ENCODE data around the gene WDR1. TPM values are rescaled to one million over a fixed set of nuclear protein-coding genes. Genes with fewer than 3 reads are reported as not detected.

WDR1 gene
- total RNA-seq, 1 experiment from 2014 or later = 223 TPM

DNA sequence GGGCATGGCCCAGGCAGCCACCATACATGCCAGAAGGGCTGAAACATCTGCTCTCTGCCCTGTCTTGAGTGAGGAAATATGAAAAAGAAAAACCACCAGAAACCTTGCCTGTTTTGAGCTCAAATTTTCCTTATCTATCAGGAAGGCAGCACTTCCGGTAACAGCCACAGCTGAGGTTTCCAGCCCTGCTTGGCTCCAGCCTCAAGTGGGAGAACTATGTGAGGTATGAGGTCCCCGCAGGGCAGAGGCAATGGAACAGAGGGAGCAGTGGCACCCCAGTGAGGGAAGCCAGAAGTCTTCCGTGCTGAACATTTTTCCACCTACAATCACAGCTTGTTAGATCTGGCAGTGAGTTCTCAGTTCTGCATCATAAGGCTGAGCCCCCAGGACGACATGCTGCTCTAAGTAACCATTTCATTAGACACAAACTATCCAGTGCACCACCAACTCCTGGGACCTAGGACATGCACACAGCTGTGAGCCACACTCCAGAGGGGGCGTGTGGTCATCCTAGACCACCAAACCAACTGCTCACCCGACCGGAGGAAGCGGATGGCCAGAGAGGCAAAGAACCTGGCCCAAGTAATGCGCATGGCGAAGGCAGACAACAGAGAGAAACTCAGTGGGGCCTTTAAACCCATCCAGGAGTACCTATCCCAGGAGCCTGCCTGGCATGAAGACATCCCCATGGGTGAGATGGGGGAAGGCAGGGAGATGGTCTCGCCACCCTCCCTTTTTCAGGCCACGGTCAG lies 22.6 kb downstream of the WDR1 start:
- H3K79me2 ChIP-seq (ENCODE audit: insufficient read depth, low read length) = peaks cover 94% of the 10 kb centered on the region
- ChIA-PET RAD21 (ENCODE audit: low non-redundant PET in 1 of 2, low total read pairs in 2 of 2, uncharacterized antibody in 2 of 2, unreplicated experiment in 2 of 2) (no interaction called here), POLR2A (no interaction called here), CTCF (no interaction called here)
- no peak overlapping the region for H2AFZ ChIP-seq (ENCODE audit: low read depth, low read length, poor library complexity, severe bottlenecking)
- H3K4me3 ChIP-seq (replicated peaks in 1 of 2; ENCODE audit: low read depth in 1 of 2, low read length in 2 of 2) = no peak overlapping the region
- H3K36me3 ChIP-seq (ENCODE audit: control insufficient read depth in 1 of 2, insufficient read depth in 2 of 2, low read length in 2 of 2) = peaks cover 28 to 82% of the 10 kb centered on the region in 2 experiments
- H3K27ac ChIP-seq (ENCODE audit: low read depth, low read length) = no peak overlapping the region
- no peaks in the 10 kb centered on the region for H3K9me3 ChIP-seq (ENCODE audit: control insufficient read depth in 1 of 2, insufficient read depth in 1 of 2, low read depth in 1 of 2, low read length in 2 of 2)
- H3K4me1 ChIP-seq (ENCODE audit: control insufficient read depth in 1 of 2, insufficient read depth in 2 of 2, low read length in 2 of 2) = peaks cover 29 to 41% of the 10 kb centered on the region in 2 experiments
- intact Hi-C loops (cut with micrococcal nuclease) = no loop called here
- TF ChIP-seq, protein P1, sequence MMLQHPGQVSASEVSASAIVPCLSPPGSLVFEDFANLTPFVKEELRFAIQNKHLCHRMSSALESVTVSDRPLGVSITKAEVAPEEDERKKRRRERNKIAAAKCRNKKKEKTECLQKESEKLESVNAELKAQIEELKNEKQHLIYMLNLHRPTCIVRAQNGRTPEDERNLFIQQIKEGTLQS (IDR thresholded peaks at IDR 0.05) = no peak
- TF ChIP-seq RAD21 (IDR thresholded peaks at IDR 0.05; ENCODE audit: low read depth) (no peak), SP1 (IDR thresholded peaks at IDR 0.05; ENCODE audit: low read depth) (no peak)
- DNase-seq (ENCODE audit: low read depth, low spot score) (no peak), ATAC-seq (no peak)
- H4K20me1 ChIP-seq (ENCODE audit: insufficient read depth) = no peaks in the 10 kb centered on the region
- BruUV-seq (replicated peaks) = no TSS peak
- no peak overlapping the region for H3K4me2 ChIP-seq (ENCODE audit: low read length)
- no peaks in the 10 kb centered on the region for H3K27me3 ChIP-seq (ENCODE audit: insufficient read depth, low read length)
- no peaks in the 10 kb centered on the region for H3K9me2 ChIP-seq (ENCODE audit: insufficient read depth)
- no peak overlapping the region for H3K9ac ChIP-seq (ENCODE audit: low read length)

DNA sequence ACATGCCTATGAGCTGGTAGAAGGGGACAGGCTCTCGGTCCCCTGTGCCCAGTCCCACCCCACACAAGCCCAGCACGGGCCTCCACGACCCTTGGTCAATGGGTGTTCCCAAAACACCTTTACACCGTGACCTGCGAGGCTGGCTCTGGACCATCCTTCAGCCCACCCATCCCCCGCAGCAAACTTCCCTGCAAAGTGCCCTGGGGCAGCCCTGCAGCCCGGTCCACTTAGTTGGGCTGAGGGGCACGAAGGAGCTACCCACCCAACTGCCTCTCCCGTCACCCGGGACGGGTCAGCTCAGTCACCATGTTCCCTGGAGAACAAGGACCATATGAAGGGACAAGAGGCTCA lies 23.4 kb downstream of the WDR1 start:
- Histone ChIP-seq H3K79me2 (ENCODE audit: insufficient read depth, low read length) (peaks cover 91% of the 10 kb centered on the region), H3K4me2 (ENCODE audit: low read length) (no peak overlapping the region), H3K9me3 (ENCODE audit: control insufficient read depth in 1 of 2, insufficient read depth in 1 of 2, low read depth in 1 of 2, low read length in 2 of 2) (no peaks in the 10 kb centered on the region), H3K9ac (ENCODE audit: low read length) (no peak overlapping the region), H4K20me1 (ENCODE audit: insufficient read depth) (no peaks in the 10 kb centered on the region), H3K27me3 (ENCODE audit: insufficient read depth, low read length) (no peaks in the 10 kb centered on the region), H3K27ac (ENCODE audit: low read depth, low read length) (no peak overlapping the region), H3K36me3 (ENCODE audit: control insufficient read depth in 1 of 2, insufficient read depth in 2 of 2, low read length in 2 of 2) (peaks cover 35 to 81% of the 10 kb centered on the region in 2 experiments), H3K4me1 (ENCODE audit: control insufficient read depth in 1 of 2, insufficient read depth in 2 of 2, low read length in 2 of 2) (peaks cover 23 to 34% of the 10 kb centered on the region in 2 experiments), H3K4me3 (replicated peaks in 1 of 2; ENCODE audit: low read depth in 1 of 2, low read length in 2 of 2) (no peak overlapping the region), H2AFZ (ENCODE audit: low read depth, low read length, poor library complexity, severe bottlenecking) (no peak overlapping the region), H3K9me2 (ENCODE audit: insufficient read depth) (no peaks in the 10 kb centered on the region)
- ATAC-seq = no peak
- CTCF ChIA-PET = no interaction called here
- no TSS peak for BruUV-seq (replicated peaks)
- RAD21 ChIA-PET (ENCODE audit: low non-redundant PET in 1 of 2, low total read pairs in 2 of 2, uncharacterized antibody in 2 of 2, unreplicated experiment in 2 of 2) = no interaction called here
- intact Hi-C loops (cut with micrococcal nuclease) = no loop called here
- DNase-seq (ENCODE audit: low read depth, low spot score) = no peak
- POLR2A ChIA-PET = no interaction called here
- no peak for TF ChIP-seq SRF (IDR thresholded peaks at IDR 0.05; ENCODE audit: low read depth)
- TF ChIP-seq, protein P2, sequence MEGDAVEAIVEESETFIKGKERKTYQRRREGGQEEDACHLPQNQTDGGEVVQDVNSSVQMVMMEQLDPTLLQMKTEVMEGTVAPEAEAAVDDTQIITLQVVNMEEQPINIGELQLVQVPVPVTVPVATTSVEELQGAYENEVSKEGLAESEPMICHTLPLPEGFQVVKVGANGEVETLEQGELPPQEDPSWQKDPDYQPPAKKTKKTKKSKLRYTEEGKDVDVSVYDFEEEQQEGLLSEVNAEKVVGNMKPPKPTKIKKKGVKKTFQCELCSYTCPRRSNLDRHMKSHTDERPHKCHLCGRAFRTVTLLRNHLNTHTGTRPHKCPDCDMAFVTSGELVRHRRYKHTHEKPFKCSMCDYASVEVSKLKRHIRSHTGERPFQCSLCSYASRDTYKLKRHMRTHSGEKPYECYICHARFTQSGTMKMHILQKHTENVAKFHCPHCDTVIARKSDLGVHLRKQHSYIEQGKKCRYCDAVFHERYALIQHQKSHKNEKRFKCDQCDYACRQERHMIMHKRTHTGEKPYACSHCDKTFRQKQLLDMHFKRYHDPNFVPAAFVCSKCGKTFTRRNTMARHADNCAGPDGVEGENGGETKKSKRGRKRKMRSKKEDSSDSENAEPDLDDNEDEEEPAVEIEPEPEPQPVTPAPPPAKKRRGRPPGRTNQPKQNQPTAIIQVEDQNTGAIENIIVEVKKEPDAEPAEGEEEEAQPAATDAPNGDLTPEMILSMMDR (IDR thresholded peaks at IDR 0.05 in 2 of 3, conservative IDR thresholded peaks at IDR 0.05 in 1 of 3; ENCODE audit: borderline replicate concordance in 1 of 3, insufficient read depth in 1 of 3, low read depth in 2 of 3, low read length in 2 of 3) = no peak
- TF ChIP-seq ZNF274 (IDR thresholded peaks at IDR 0.05; ENCODE audit: low read depth, low read length) = no peak
- TF ChIP-seq, protein P3, sequence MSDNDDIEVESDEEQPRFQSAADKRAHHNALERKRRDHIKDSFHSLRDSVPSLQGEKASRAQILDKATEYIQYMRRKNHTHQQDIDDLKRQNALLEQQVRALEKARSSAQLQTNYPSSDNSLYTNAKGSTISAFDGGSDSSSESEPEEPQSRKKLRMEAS (IDR thresholded peaks at IDR 0.05) = no peak
- TF ChIP-seq ZFX (IDR thresholded peaks at IDR 0.05) = no peak
- no peak for TF ChIP-seq POLR2A (IDR thresholded peaks at IDR 0.05; ENCODE audit: borderline replicate concordance, extremely low read depth, insufficient read depth, insufficient read length)
- no peak for TF ChIP-seq SP1 (IDR thresholded peaks at IDR 0.05; ENCODE audit: low read depth)
- TF ChIP-seq YY1 (IDR thresholded peaks at IDR 0.05; ENCODE audit: extremely low read depth, insufficient replicate concordance, low read depth, low read length) = no peak
- TF ChIP-seq, protein P4, sequence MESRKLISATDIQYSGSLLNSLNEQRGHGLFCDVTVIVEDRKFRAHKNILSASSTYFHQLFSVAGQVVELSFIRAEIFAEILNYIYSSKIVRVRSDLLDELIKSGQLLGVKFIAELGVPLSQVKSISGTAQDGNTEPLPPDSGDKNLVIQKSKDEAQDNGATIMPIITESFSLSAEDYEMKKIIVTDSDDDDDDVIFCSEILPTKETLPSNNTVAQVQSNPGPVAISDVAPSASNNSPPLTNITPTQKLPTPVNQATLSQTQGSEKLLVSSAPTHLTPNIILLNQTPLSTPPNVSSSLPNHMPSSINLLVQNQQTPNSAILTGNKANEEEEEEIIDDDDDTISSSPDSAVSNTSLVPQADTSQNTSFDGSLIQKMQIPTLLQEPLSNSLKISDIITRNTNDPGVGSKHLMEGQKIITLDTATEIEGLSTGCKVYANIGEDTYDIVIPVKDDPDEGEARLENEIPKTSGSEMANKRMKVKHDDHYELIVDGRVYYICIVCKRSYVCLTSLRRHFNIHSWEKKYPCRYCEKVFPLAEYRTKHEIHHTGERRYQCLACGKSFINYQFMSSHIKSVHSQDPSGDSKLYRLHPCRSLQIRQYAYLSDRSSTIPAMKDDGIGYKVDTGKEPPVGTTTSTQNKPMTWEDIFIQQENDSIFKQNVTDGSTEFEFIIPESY (IDR thresholded peaks at IDR 0.05; ENCODE audit: extremely low read depth, insufficient replicate concordance, low read length) = no peak
- no peak for TF ChIP-seq EGR1 (IDR thresholded peaks at IDR 0.05; ENCODE audit: low read depth)
- TF ChIP-seq EZH2 (IDR thresholded peaks at IDR 0.05) = no peak
- TF ChIP-seq RAD21 (IDR thresholded peaks at IDR 0.05; ENCODE audit: low read depth) = no peak
- TF ChIP-seq SIN3A (IDR thresholded peaks at IDR 0.05; ENCODE audit: low read depth) = no peak
